ENCODE results near the gene ADM5. TPM values are rescaled to one million over a fixed set of nuclear protein-coding genes. Genes with fewer than 3 reads are reported as not detected.

The ADM5 gene
- total RNA-seq, 2 experiments from 2014 or later: 4.1 to 4.4 TPM

- intact Hi-C loops (cut with DNase I, micrococcal nuclease): loop anchor here (1.0 to 10.0 kb wide), 20 partner anchors 11 to 1419 kb away; partner anchors contain the start of genes BCL2L12 (in 2 of the 2), IRF3 (in 2 of the 2), RPS11 (in 2 of the 2) and AKT1S1 (in 1 of the 2)
- H3K4me3 Mint-ChIP-seq: peak overlapping the region; percentile 94
- ChIA-PET CTCF (interaction anchor here (0.6 to 7.0 kb wide), 16 partner anchors 11 to 1502 kb away, joined by 3 to 62 read pairs (median 5); partner anchors contain the start of genes ADM5, BCL2L12, CPT1C and IRF3), POLR2A (interaction anchor here (0.6 to 3.8 kb wide), 12 partner anchors 9 to 223 kb away, joined by 3 to 39 read pairs (median 4); partner anchors contain the start of genes ALDH16A1, BCL2L12, IRF3 and RPS11)
- H3K9me3 Mint-ChIP-seq (ENCODE audit: low read depth): no peaks in the 10 kb centered on the region
- peaks cover 26% of the 10 kb centered on the region for H3K36me3 Mint-ChIP-seq (ENCODE audit: low read depth)
- DNase-seq (peak; percentile 66), ATAC-seq (peak; percentile 7)
- peaks cover 38% of the 10 kb centered on the region for H3K4me1 Mint-ChIP-seq
- peak overlapping the region; percentile 99 for H3K27ac Mint-ChIP-seq
- no peaks in the 10 kb centered on the region for H3K27me3 Mint-ChIP-seq
Observed at GRCh38 chr19:49676136-49676783, 13.1 kb upstream of the ADM5 start.

DNA sequence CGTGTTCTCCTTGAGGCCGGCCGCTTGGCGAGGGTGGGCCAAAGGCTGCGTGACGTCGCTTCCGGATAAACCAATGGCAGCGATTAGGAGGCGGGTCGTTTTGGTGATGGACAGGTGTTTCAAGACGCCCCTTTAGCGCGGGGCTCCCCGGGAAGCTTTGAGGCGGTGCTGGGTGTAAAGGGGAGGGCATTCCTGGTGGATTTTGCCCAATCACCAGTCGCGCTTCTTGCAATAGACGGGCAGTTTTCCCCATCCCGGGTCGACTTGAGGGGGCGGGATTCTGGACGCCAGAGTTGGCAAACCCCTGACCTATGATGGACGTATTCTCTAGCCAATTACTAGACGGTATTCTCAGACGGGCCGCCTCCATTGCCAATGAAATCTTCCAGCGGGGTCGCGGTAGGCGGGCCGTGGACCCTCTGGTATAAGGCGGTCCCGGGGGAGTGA lies 12.6 kb upstream of the ADM5 start:
- Mint-ChIP-seq H3K4me1 (peaks cover 39% of the 10 kb centered on the region), H3K36me3 (ENCODE audit: low read depth) (peaks cover 26% of the 10 kb centered on the region), H3K27ac (peak overlapping the region; percentile 99), H3K27me3 (no peaks in the 10 kb centered on the region), H3K9me3 (ENCODE audit: low read depth) (no peaks in the 10 kb centered on the region), H3K4me3 (peak overlapping the region; percentile 94)
- CTCF ChIA-PET: interaction anchor here (0.7 to 7.0 kb wide), 14 partner anchors 11 to 571 kb away, joined by 3 to 62 read pairs (median 5); partner anchors contain the start of genes ADM5, BCL2L12, CPT1C and IRF3
- DNase-seq (peak; percentile 100), ATAC-seq (peak; percentile 77)
- intact Hi-C loops (cut with DNase I, micrococcal nuclease): loop anchor here (1.0 to 10.0 kb wide), 22 partner anchors 12 to 1420 kb away; partner anchors contain the start of genes BCL2L12 (in 2 of the 2), IRF3 (in 2 of the 2), RPS11 (in 2 of the 2) and AKT1S1 (in 1 of the 2)
- POLR2A ChIA-PET: interaction anchor here (0.6 to 3.8 kb wide), 13 partner anchors 9 to 223 kb away, joined by 3 to 39 read pairs (median 4); partner anchors contain the start of genes ALDH16A1, BCL2L12, IRF3 and RPS11

DNA sequence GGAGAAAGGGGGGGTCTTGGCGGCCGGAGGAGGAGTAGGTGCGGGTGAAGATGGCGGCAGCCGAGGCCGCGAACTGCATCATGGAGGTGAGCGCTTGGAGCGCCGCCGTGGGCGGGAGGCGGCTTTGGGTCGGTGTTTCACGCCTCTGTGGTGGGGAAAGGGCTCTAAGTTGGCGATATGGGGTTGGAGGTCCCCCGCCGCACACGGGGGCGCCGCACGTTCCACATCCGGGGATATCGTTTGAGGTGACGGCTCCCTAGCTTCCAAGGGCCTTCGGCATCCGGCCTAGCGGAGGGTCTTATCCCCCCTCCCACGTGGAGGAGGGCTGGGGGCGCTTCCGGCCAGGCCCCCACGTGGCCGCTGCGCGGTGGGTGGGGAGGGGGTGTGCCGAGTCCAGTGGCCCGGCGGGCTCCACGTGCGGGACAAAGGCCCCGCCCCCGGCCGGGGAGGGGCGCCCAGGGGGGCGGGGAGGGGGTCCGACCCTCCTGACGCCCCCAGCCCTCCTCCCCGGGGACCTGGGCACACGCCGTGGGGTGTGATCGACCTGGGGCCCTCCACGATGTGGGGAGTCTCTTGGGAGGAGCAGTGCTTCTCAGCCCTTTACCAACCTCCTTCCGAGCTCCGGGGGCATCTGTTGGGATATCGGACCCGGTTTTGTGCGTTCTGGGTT lies 12.0 kb upstream of the ADM5 start, which contains the start of gene PRMT1:
Gene PRMT1 (plus strand): TSS at position 41 of the 670 bp plus-strand sequence. CDS start 10 bp downstream, at position 51.
- DNase-seq: peak; percentile 67
- intact Hi-C loops (cut with DNase I, micrococcal nuclease): loop anchor here (1.0 to 10.0 kb wide), 11 partner anchors 85 to 1420 kb away; partner anchors contain the start of genes CARD8 (in 1 of the 2), DBP (in 1 of the 2), GYS1 (in 1 of the 2) and PNKP (in 1 of the 2)
- ChIA-PET POLR2A (interaction anchor here (1.0 to 3.8 kb wide), 7 partner anchors 9 to 182 kb away, joined by 3 to 39 read pairs (median 7); partner anchors contain the start of genes RPS11, RRAS and SCAF1), CTCF (interaction anchor here (0.6 to 4.8 kb wide), 13 partner anchors 10 to 571 kb away, joined by 3 to 33 read pairs (median 5); partner anchors contain the start of genes ADM5, BCL2L12, CPT1C and IRF3)
- no peaks in the 10 kb centered on the region for H3K27me3 Mint-ChIP-seq
- peak within 1 kb of the TSS; percentile 94 for H3K4me3 Mint-ChIP-seq
- no peak for ATAC-seq
- H3K36me3 Mint-ChIP-seq (ENCODE audit: low read depth): peaks cover 28% of the 10 kb centered on the region
- H3K27ac Mint-ChIP-seq: peak within 1 kb of the TSS; percentile 99
- H3K9me3 Mint-ChIP-seq (ENCODE audit: low read depth): no peaks in the 10 kb centered on the region
- H3K4me1 Mint-ChIP-seq: peaks cover 39% of the 10 kb centered on the region

DNA sequence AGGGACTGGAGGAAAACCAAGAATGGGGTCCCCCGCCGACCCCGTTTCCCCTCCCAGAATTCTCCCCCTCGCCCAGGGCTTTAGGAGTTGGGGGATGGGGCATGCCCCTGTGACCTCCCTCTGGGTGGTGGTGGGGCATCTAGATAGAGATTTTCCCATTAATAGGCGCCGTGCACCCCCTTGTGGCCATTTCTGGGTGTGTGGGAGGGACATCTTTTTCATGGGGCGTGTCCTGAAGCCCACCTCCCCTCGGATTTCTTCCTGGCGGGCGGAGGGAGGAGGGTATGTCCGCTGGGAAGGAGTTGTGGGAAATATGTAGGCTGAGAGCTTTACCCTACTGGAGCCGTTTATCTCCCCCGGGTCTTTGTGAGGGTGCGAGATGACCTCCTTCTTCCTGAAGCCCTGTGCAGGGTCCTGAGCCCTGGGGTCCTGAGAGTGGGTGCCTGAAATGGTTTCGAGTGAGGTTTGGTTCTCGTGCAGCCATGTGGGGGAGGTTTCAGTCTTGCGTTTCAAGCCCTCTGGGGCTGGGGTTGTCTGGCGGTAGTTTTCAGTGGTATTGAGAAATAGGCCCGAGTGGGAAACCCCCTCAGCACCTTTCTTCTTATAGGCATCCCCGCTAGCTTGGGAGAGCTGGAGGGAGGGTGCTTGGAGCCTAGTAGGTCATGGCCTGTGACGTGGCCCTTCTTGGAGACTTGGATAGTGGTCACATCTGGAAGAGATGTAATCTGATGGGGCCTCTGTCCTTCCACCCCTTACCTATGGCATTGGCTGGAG lies 11.3 kb upstream of the ADM5 start:
- no peaks in the 10 kb centered on the region for H3K27me3 Mint-ChIP-seq
- peak overlapping the region; percentile 94 for H3K4me3 Mint-ChIP-seq
- ATAC-seq (peak; percentile 8), DNase-seq (peak; percentile 91)
- intact Hi-C loops (cut with DNase I, micrococcal nuclease): loop anchor here (1.0 to 10.0 kb wide), 14 partner anchors 38 to 1421 kb away; partner anchors contain the start of genes CARD8 (in 1 of the 2), DBP (in 1 of the 2), FLT3LG (in 1 of the 2) and GYS1 (in 1 of the 2)
- H3K9me3 Mint-ChIP-seq (ENCODE audit: low read depth): no peaks in the 10 kb centered on the region
- peaks cover 40% of the 10 kb centered on the region for H3K4me1 Mint-ChIP-seq
- H3K36me3 Mint-ChIP-seq (ENCODE audit: low read depth): peaks cover 31% of the 10 kb centered on the region
- H3K27ac Mint-ChIP-seq: peak overlapping the region; percentile 93
- ChIA-PET POLR2A (interaction anchor here (0.5 to 3.8 kb wide), 5 partner anchors 9 to 205 kb away, joined by 3 to 39 read pairs (median 3); partner anchors contain the start of genes FLT3LG, RRAS and SCAF1), CTCF (interaction anchor here (0.6 to 4.8 kb wide), 23 partner anchors 10 to 343 kb away, joined by 3 to 33 read pairs (median 4); partner anchors contain the start of genes ADM5, CPT1C, IRF3 and RRAS)

DNA sequence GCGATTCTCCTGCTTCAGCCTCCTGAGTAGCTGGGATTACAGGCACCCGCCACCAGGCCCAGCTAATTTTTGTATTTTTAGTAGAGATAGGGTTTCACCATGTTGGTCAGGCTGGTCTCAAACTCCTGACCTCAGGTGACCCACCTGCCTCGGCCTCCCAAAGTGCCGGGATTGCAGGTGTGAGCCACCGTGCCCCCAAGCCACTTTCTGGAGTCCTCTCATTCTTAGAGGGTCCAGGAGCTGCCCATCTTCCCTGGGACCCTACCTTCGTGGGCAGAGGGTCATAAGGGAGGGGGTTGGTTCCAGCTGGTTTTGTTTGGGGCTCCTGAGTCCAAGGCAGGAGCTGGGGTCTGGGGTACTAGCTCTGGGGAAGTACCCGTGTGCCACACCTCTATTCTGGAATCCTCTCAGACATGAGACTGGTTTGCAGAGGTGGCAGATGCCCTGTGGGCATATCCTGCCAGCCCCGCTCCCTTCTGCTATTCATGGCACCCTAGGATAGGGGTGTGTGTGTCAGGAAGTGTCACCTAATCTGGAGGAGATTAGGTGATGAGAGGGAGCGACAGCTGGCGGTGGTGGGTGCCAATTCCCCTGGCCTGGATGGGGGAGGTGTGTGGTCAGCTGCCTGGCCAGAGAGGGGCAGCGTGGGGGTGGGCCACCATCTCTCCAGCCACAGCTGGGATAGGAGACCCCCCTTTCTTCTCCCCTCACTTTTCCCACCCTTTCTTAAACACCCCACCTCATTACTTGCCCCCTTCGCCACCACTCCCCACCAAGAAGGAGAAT lies 10.2 kb upstream of the ADM5 start:
- DNase-seq (no peak), ATAC-seq (no peak)
- intact Hi-C loops (cut with DNase I, micrococcal nuclease): loop anchor here (1.0 to 10.0 kb wide), 8 partner anchors 39 to 1422 kb away; partner anchors contain the start of genes CARD8 (in 1 of the 2), FLT3LG (in 1 of the 2), GYS1 (in 1 of the 2) and PNKP (in 1 of the 2)
- no peaks in the 10 kb centered on the region for H3K27me3 Mint-ChIP-seq
- H3K36me3 Mint-ChIP-seq (ENCODE audit: low read depth): peaks cover 34% of the 10 kb centered on the region
- ChIA-PET CTCF (interaction anchor here (0.6 to 4.8 kb wide), 17 partner anchors 10 to 946 kb away, joined by 3 to 33 read pairs (median 4); partner anchors contain the start of genes ADM5, IRF3, RRAS and SCAF1), POLR2A (interaction anchor here (0.5 to 3.8 kb wide), 4 partner anchors 38 to 206 kb away, joined by 3 to 39 read pairs (median 4); partner anchors contain the start of genes FLT3LG, RRAS and SCAF1)
- no peaks in the 10 kb centered on the region for H3K9me3 Mint-ChIP-seq (ENCODE audit: low read depth)
- peak overlapping the region; percentile 94 for H3K4me3 Mint-ChIP-seq
- H3K27ac Mint-ChIP-seq: peak overlapping the region; percentile 93
- H3K4me1 Mint-ChIP-seq: peaks cover 40% of the 10 kb centered on the region

DNA sequence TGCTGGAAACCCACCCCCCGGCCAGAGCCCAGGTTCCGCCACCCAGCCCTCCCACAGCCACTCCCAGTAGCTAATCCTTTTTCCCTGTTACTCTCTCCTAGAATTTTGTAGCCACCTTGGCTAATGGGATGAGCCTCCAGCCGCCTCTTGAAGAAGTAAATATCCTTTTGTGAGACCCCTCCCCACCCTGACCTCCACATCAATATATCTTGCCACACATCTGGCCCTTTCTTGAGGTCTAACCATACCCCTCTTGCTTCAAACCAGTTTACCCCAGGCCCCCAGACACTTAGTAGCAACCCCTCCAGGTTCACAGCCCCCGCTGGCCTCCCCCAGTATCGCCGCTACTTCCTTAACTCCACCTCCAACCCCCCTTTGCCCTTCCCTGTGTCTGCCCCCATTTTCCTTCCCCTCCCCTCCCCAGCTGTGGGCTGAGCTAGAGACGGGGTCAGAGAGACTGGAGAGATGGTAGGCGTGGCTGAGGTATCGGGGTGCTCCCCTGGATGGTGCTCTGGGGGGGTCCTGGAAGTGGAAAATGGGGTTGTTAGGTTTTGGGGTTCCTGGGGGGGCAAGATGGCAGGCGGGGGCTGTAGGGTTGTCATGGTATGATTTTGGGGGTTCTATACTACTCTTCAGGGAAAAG lies 9.5 kb upstream of the ADM5 start:
- H3K4me3 Mint-ChIP-seq: peak overlapping the region; percentile 46
- CTCF ChIA-PET: interaction anchor here (0.7 to 4.8 kb wide), 4 partner anchors 9 to 114 kb away, joined by 3 to 33 read pairs (median 3); partner anchors contain the start of genes ADM5, RRAS and SCAF1
- peaks cover 40% of the 10 kb centered on the region for H3K4me1 Mint-ChIP-seq
- no peaks in the 10 kb centered on the region for H3K9me3 Mint-ChIP-seq (ENCODE audit: low read depth)
- H3K27me3 Mint-ChIP-seq: no peaks in the 10 kb centered on the region
- no peak for DNase-seq
- POLR2A ChIA-PET: no interaction called here
- peaks cover 37% of the 10 kb centered on the region for H3K36me3 Mint-ChIP-seq (ENCODE audit: low read depth)
- peak overlapping the region; percentile 75 for H3K27ac Mint-ChIP-seq
- intact Hi-C loops (cut with DNase I, micrococcal nuclease): loop anchor here (1.0 to 10.0 kb wide), 7 partner anchors 100 to 1423 kb away; partner anchors contain the start of genes CARD8 (in 1 of the 2), GYS1 (in 1 of the 2), NOSIP (in 1 of the 2) and PNKP (in 1 of the 2)
- no peak for ATAC-seq

GRCh38 chr19:49680421-49681351 lies 8.7 kb upstream of the ADM5 start:
- CTCF ChIA-PET: interaction anchor here (0.5 to 4.8 kb wide), 15 partner anchors 9 to 1792 kb away, joined by 3 to 33 read pairs (median 4); partner anchors contain the start of genes ADM5, PTOV1, RRAS and SCAF1

DNA sequence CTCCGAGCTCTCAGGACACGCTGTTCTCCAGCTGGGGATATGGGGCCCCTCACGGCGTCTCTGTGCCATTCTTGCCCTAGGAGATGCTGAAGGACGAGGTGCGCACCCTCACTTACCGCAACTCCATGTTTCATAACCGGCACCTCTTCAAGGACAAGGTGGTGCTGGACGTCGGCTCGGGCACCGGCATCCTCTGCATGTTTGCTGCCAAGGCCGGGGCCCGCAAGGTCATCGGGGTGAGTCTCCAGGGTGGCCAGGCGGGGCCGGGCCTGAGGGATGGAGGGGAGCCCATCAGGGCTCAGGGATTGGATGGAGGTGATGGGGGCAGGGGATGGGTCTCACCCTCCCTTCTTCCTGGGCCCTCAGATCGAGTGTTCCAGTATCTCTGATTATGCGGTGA lies 7.6 kb upstream of the ADM5 start:
- ATAC-seq (no peak), DNase-seq (no peak)
- Mint-ChIP-seq H3K4me1 (peaks cover 34% of the 10 kb centered on the region), H3K27me3 (no peaks in the 10 kb centered on the region), H3K36me3 (ENCODE audit: low read depth) (peaks cover 47% of the 10 kb centered on the region), H3K27ac (no peak overlapping the region), H3K9me3 (ENCODE audit: low read depth) (no peaks in the 10 kb centered on the region), H3K4me3 (no peak overlapping the region)
- ChIA-PET POLR2A (no interaction called here), CTCF (interaction anchor here (0.7 to 4.8 kb wide), 4 partner anchors 34 to 135 kb away, joined by 3 to 33 read pairs (median 4); partner anchors contain the start of genes RRAS and SCAF1)
- intact Hi-C loops (cut with DNase I, micrococcal nuclease): no loop called here

More at GRCh38 chr19:49680421-49681351, 8.7 kb upstream of the ADM5 start:
- Mint-ChIP-seq H3K4me3 (peak overlapping the region; percentile 46), H3K4me1 (peaks cover 40% of the 10 kb centered on the region), H3K9me3 (ENCODE audit: low read depth) (no peaks in the 10 kb centered on the region), H3K36me3 (ENCODE audit: low read depth) (peaks cover 45% of the 10 kb centered on the region), H3K27me3 (no peaks in the 10 kb centered on the region), H3K27ac (peak overlapping the region; percentile 75)
- DNase-seq (peak; percentile 98), ATAC-seq (peak; percentile 5)
- intact Hi-C loops (cut with DNase I, micrococcal nuclease): loop anchor here in 1 of 2 experiments (1.0 kb wide), 2 partner anchors 100 to 177 kb away; partner anchors contain the start of gene NOSIP
- POLR2A ChIA-PET: no interaction called here

All from activated CD4-positive, alpha-beta T cell treated with anti-CD3 and anti-CD28 coated beads for 36 hours (primary cell).